ENCODE results near the gene SELENOO.
A peak's percentile ranks its signal among the peaks of the same experiment; 100 is the strongest.

The SELENOO gene

GRCh38 chr22:50189849-50190181 lies 11.0 kb upstream of the SELENOO start:
- H3K27me3 ChIP-seq: no peaks in the 10 kb centered on the region
- H3K4me1 ChIP-seq: peaks cover 28% of the 10 kb centered on the region
- no peak for TF ChIP-seq CTCF (IDR thresholded peaks at IDR 0.05; ENCODE audit: low read depth, low read length)
- no peaks in the 10 kb centered on the region for H3K9me3 ChIP-seq
- peak overlapping the region; percentile 49; the same call in 1 of the 2 replicates for H3K4me3 ChIP-seq (ENCODE audit: low read depth, low read length)
- no peak for DNase-seq
- H3K36me3 ChIP-seq: peaks cover 19% of the 10 kb centered on the region

- peaks cover 28% of the 10 kb centered on the region for H3K4me1 ChIP-seq
Measured at GRCh38 chr22:50190182-50190940, 10.4 kb upstream of the SELENOO start.

GRCh38 chr22:50190941-50191741 lies 9.7 kb upstream of the SELENOO start:
- H3K4me3 ChIP-seq (ENCODE audit: low read depth, low read length): peak overlapping the region; percentile 49
- peaks cover 30% of the 10 kb centered on the region for H3K36me3 ChIP-seq
- no peaks in the 10 kb centered on the region for H3K27me3 ChIP-seq
- H3K4me1 ChIP-seq: peaks cover 28% of the 10 kb centered on the region
- DNase-seq: no peak
- no peak for TF ChIP-seq CTCF (IDR thresholded peaks at IDR 0.05; ENCODE audit: low read depth, low read length)
- H3K9me3 ChIP-seq: no peaks in the 10 kb centered on the region

More at GRCh38 chr22:50190182-50190940, 10.4 kb upstream of the SELENOO start:
- Histone ChIP-seq H3K9me3 (no peaks in the 10 kb centered on the region), H3K4me3 (ENCODE audit: low read depth, low read length) (peak overlapping the region; percentile 49), H3K36me3 (peaks cover 23% of the 10 kb centered on the region), H3K27me3 (no peaks in the 10 kb centered on the region)
- peak; percentile 94 for DNase-seq
- TF ChIP-seq CTCF (IDR thresholded peaks at IDR 0.05; ENCODE audit: low read depth, low read length): peak; percentile 40

GRCh38 chr22:50192436-50193204 lies 8.2 kb upstream of the SELENOO start:
- Histone ChIP-seq H3K4me3 (ENCODE audit: low read depth, low read length) (no peak overlapping the region), H3K4me1 (peaks cover 24% of the 10 kb centered on the region), H3K36me3 (peaks cover 36% of the 10 kb centered on the region), H3K9me3 (no peaks in the 10 kb centered on the region), H3K27me3 (no peaks in the 10 kb centered on the region)
- DNase-seq: no peak
- TF ChIP-seq CTCF (IDR thresholded peaks at IDR 0.05; ENCODE audit: low read depth, low read length): no peak

- no peak for DNase-seq
- Histone ChIP-seq H3K9me3 (no peaks in the 10 kb centered on the region), H3K4me3 (ENCODE audit: low read depth, low read length) (no peak overlapping the region), H3K27me3 (no peaks in the 10 kb centered on the region), H3K36me3 (peaks cover 40% of the 10 kb centered on the region), H3K4me1 (peaks cover 24% of the 10 kb centered on the region)
- TF ChIP-seq CTCF (IDR thresholded peaks at IDR 0.05; ENCODE audit: low read depth, low read length): no peak
Measured at GRCh38 chr22:50193621-50194020, 7.2 kb upstream of the SELENOO start.

Data from BE2C (cell line).